Loucy (cell line): ENCODE measurements around the gene OPN3.

Source experiments
- H2AFZ ChIP-seq: fragments of 200-600 bp; sonication (generic); 2 replicates; pipeline ENCODE4 v1.6.0; 2016; ENCODE audit warnings: antibody characterized with exemption, mild to moderate bottlenecking, low read length, moderate library complexity
- H3F3A ChIP-seq: fragments of 200-600 bp; 2 replicates; pipeline ENCODE4 v1.6.0; 2016; ENCODE audit warnings: antibody characterized with exemption, low read depth, mild to moderate bottlenecking
- H3K27me3 ChIP-seq: fragments of 200-600 bp; sonication (generic); 2 replicates; pipeline ENCODE4 v1.6.1; 2014; ENCODE audit warnings: low read length, mild to moderate bottlenecking; ENCODE audit not compliant: insufficient read depth, poor library complexity, severe bottlenecking
- H3K36me3 ChIP-seq: fragments of 200-600 bp; sonication (generic); 2 replicates; pipeline ENCODE4 v1.6.1; 2016; ENCODE audit warnings: low read length; ENCODE audit not compliant: insufficient read depth
- H3K4me1 ChIP-seq: fragments of 200-600 bp; sonication (generic); 2 replicates; pipeline ENCODE4 v1.5.1; 2014; ENCODE audit warnings: low read length, mild to moderate bottlenecking; ENCODE audit not compliant: insufficient read depth, poor library complexity, severe bottlenecking
- H3K4me2 ChIP-seq: fragments of 200-600 bp; sonication (generic); 2 replicates; pipeline ENCODE4 v1.6.0; 2014; ENCODE audit warnings: antibody characterized with exemption, low read length, low read depth, mild to moderate bottlenecking; ENCODE audit not compliant: poor library complexity, severe bottlenecking
- H3K4me3 ChIP-seq: fragments of 200-600 bp; sonication (generic); 2 replicates; pipeline ENCODE4 v1.5.1; 2014; ENCODE audit warnings: low read length, mild to moderate bottlenecking, mixed read lengths; ENCODE audit not compliant: poor library complexity, severe bottlenecking
- H3K79me2 ChIP-seq: fragments of 200-600 bp; sonication (generic); 2 replicates; pipeline ENCODE4 v1.6.1; 2014; ENCODE audit warnings: low read length; ENCODE audit not compliant: insufficient read depth
- H3K9ac ChIP-seq: fragments of 200-600 bp; sonication (generic); 2 replicates; pipeline ENCODE4 v1.6.0; 2014; ENCODE audit warnings: mild to moderate bottlenecking, low read depth, low read length, moderate library complexity; ENCODE audit not compliant: poor library complexity, severe bottlenecking
- H3K9me2 ChIP-seq: fragments of 200-600 bp; sonication (generic); replicated peaks from 2 replicates; pipeline ENCODE4 v1.6.1; 2016; ENCODE audit warnings: low read depth, low read length, mixed read lengths
- H3K9me3 ChIP-seq: fragments of 200-600 bp; sonication (generic); 2 replicates; pipeline ENCODE4 v1.6.1; 2014; ENCODE audit warnings: mild to moderate bottlenecking, antibody characterized with exemption, low read length, low read depth; ENCODE audit not compliant: insufficient read depth
- H4K20me1 ChIP-seq: fragments of 200-600 bp; sonication (generic); 2 replicates; pipeline ENCODE4 v1.6.0; 2014; ENCODE audit warnings: antibody characterized with exemption, low read length, mild to moderate bottlenecking; ENCODE audit not compliant: insufficient read depth, poor library complexity, severe bottlenecking
- EZH2phosphoT487 ChIP-seq: fragments of 200-600 bp; IDR thresholded peaks from 2 replicates; pipeline ENCODE4 v1.6.1; 2018; ENCODE audit warnings: antibody characterized with exemption, mild to moderate bottlenecking, moderate library complexity, borderline replicate concordance
- TF ChIP-seq, protein P1 (sequence below): fragments of 200-600 bp; sonication (generic); conservative IDR thresholded peaks from 2 replicates; pipeline ENCODE4 v1.5.1; 2014; ENCODE audit warnings: mild to moderate bottlenecking, antibody characterized with exemption, low read length

The OPN3 gene

DNA sequence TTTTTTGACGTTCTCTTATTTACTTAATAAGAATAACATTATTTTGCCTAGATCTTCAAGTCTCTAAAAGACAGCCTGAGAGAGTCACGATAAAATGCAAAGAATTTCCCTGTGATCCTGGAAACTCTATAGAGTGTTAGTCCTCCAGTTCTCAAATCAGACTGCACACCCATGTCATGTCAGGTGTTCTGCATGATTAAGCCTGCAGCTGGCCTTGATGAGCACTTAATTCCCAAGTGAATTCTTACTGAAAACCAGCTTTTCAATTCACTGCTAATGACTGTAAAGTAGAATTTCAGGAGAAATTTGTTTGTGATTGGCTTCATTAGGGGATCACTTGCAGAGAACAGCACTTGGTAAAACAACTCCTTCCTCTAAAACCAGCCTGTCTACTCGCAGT, 41.9 kb downstream of the OPN3 start:
- no peak for TF ChIP-seq EZH2phosphoT487
- TF ChIP-seq, protein P1, sequence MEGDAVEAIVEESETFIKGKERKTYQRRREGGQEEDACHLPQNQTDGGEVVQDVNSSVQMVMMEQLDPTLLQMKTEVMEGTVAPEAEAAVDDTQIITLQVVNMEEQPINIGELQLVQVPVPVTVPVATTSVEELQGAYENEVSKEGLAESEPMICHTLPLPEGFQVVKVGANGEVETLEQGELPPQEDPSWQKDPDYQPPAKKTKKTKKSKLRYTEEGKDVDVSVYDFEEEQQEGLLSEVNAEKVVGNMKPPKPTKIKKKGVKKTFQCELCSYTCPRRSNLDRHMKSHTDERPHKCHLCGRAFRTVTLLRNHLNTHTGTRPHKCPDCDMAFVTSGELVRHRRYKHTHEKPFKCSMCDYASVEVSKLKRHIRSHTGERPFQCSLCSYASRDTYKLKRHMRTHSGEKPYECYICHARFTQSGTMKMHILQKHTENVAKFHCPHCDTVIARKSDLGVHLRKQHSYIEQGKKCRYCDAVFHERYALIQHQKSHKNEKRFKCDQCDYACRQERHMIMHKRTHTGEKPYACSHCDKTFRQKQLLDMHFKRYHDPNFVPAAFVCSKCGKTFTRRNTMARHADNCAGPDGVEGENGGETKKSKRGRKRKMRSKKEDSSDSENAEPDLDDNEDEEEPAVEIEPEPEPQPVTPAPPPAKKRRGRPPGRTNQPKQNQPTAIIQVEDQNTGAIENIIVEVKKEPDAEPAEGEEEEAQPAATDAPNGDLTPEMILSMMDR: no peak
- Histone ChIP-seq H3K9me2 (no peaks in the 10 kb centered on the region), H3K4me1 (no peaks in the 10 kb centered on the region), H3K36me3 (no peaks in the 10 kb centered on the region), H3F3A (no peaks in the 10 kb centered on the region), H2AFZ (no peak overlapping the region), H3K9ac (no peak overlapping the region), H3K4me3 (no peak overlapping the region), H3K79me2 (no peaks in the 10 kb centered on the region), H3K27me3 (no peaks in the 10 kb centered on the region), H3K9me3 (no peaks in the 10 kb centered on the region), H3K4me2 (no peak overlapping the region), H4K20me1 (no peaks in the 10 kb centered on the region)

DNA sequence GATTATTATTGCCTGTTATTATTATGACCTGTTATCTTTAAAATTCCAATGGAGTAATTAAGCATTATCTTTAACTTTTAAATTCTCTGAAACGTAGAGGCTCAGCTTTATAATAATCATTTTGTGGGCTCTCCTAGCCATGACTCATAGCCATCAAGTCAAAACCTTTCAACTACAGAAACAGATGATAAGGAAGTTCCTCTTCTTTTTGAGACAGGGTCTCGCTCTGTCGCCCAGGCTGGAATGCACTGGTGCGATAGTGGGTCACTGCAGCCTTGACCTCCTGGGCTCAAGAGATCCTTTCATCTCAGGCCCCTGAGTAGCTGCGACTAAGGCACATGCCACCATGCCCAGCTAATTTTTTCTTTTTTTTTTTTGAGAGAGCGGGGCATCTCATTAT, 43.5 kb downstream of the OPN3 start:
- H3K4me2 ChIP-seq: no peak overlapping the region
- H3K9me2 ChIP-seq: no peaks in the 10 kb centered on the region
- no peak overlapping the region for H3K4me3 ChIP-seq
- no peaks in the 10 kb centered on the region for H3K4me1 ChIP-seq
- H4K20me1 ChIP-seq: no peaks in the 10 kb centered on the region
- no peaks in the 10 kb centered on the region for H3K36me3 ChIP-seq
- H3F3A ChIP-seq: no peaks in the 10 kb centered on the region
- H2AFZ ChIP-seq: no peak overlapping the region
- no peaks in the 10 kb centered on the region for H3K79me2 ChIP-seq
- no peaks in the 10 kb centered on the region for H3K27me3 ChIP-seq
- no peaks in the 10 kb centered on the region for H3K9me3 ChIP-seq
- no peak for TF ChIP-seq EZH2phosphoT487
- TF ChIP-seq, protein P1: no peak
- no peak overlapping the region for H3K9ac ChIP-seq

GRCh38 chr1:241593186-241593585, 47.0 kb downstream of the OPN3 start:
- Histone ChIP-seq H3K36me3 (no peaks in the 10 kb centered on the region), H3K9me2 (no peaks in the 10 kb centered on the region), H3K4me2 (no peak overlapping the region), H3K4me1 (no peaks in the 10 kb centered on the region), H3K27me3 (no peaks in the 10 kb centered on the region), H3K4me3 (no peak overlapping the region), H2AFZ (no peak overlapping the region), H3K9ac (no peak overlapping the region), H3F3A (no peaks in the 10 kb centered on the region), H4K20me1 (no peaks in the 10 kb centered on the region), H3K79me2 (no peaks in the 10 kb centered on the region), H3K9me3 (no peaks in the 10 kb centered on the region)
- TF ChIP-seq EZH2phosphoT487: no peak
- TF ChIP-seq, protein P1: no peak
